ENCODE results near the gene TYMS. TPM values are rescaled to one million over a fixed set of nuclear protein-coding genes. Genes with fewer than 3 reads are reported as not detected.
A peak's percentile ranks its signal among the peaks of the same experiment; 100 is the strongest.

Gene TYMS
- total RNA-seq, 1 experiment from 2014 or later: 66.4 TPM

DNA sequence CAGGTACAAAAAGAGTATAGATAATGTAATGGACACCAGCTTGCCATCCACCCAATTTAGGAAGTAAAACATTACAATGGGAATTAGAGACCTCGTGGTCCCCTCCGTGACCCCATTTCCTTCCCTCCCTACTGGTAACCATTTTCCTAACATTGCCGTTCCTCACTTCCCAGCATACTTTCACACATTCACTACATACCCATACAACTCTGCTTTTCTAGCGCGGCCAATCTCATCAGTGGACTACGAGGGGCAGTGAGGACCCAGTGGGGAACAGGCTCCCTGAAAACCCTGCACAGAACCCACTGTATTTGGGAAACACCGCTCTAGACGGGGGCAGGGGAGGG lies 53.8 kb downstream of the TYMS start:
- DNase-seq (ENCODE audit: low read depth): no peak

DNA sequence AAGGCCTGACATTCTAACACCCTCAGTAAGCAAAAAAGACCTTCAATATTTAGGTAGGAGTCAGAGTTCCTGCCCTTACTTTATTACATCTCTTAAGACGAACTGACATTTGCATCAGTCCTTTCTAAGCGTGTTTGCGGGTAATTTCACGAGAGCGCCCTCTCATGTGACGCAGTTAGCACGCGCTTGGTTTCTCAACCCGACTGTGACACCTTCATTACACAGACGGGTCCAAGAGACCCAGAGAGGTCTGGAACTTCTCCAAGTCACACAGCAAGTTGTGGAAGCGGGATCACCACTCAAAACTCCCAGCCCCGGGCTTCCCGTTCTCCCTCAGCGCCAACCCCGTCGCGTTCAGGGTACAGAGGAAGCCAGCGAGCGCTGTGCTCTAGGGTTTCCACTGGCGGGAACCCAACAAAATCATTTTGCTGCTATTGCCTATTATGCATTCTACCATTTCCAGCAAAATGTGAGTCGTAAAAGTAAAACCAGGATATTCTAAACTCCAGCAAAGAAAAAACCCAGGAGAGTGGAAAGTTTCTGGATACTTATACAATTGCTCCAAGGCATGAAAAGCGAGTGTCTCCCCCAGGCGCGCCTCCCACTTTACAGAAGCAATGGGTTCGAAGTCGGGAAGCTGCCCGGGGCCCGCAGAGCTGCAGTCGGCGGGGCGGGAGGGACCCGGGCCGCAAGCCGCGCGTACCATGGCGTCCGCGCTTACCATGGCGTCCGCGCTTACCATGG lies 54.4 kb downstream of the TYMS start:
- DNase-seq (ENCODE audit: low read depth): peak; percentile 77

GRCh38 chr18:712401-713134 lies 55.1 kb downstream of the TYMS start, which contains the start of gene ENOSF1:
Gene ENOSF1, minus strand, starts transcription at chr18:712630. Its CDS starts 43 bp downstream, at chr18:712587.
- peak; percentile 53 for DNase-seq (ENCODE audit: low read depth)

- no peak for DNase-seq (ENCODE audit: low read depth)
Observed at GRCh38 chr18:713135-713490, 55.7 kb downstream of the TYMS start.

- DNase-seq (ENCODE audit: low read depth): peak; percentile 86
Observed at GRCh38 chr18:715626-716025, 58.2 kb downstream of the TYMS start.

DNA sequence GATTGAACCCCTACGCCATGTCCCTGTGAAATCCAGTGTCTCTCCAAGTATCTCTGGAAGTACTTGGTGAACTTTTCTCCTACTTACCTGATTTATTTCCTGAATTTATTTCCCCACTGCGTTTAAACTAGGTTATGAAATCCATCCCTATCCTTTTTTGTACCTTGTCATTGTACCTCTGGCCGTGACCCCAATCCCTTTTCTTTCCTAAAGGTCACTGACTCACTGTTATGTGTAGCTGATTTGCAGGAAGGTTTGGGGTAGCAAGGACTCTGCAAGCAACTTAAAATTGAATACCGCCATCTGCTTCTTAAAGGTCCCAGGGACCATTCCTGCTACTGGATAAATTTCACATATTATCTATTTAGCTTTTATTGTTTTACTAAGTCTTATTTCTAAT lies 59.5 kb downstream of the TYMS start:
- DNase-seq (ENCODE audit: low read depth): no peak

Other genes with a start within 250 kb of the TYMS start
- 39.2 and 61.2 TPM in 2 replicates for gene COLEC12, start 157.0 kb upstream of the TYMS start, total RNA-seq (2014; rRNA removed; shearing (Covaris generic))
- gene CETN1, start 77.3 kb upstream of the TYMS start, total RNA-seq (2014; rRNA removed; shearing (Covaris generic)): not detected in 2 replicates
- gene CLUL1, start 60.7 kb upstream of the TYMS start, total RNA-seq (2014; rRNA removed; shearing (Covaris generic)): 0.98 and 3.7 TPM in 2 replicates
- 3.5 and 4.5 TPM in 2 replicates for gene ENOSF1, start 55.0 kb downstream of the TYMS start, total RNA-seq (2014; rRNA removed; shearing (Covaris generic))
- 127 and 160 TPM in 2 replicates for gene YES1, start 154.6 kb downstream of the TYMS start, total RNA-seq (2014; rRNA removed; shearing (Covaris generic))
- 0.98 and 2.2 TPM in 2 replicates for gene ADCYAP1, start 247.2 kb downstream of the TYMS start, total RNA-seq (2014; rRNA removed; shearing (Covaris generic))

Data from M059J (cell line).